ENCODE results near the gene ETHE1.

The ETHE1 gene

GRCh38 chr19:43526884-43527859 is at the start of gene ETHE1:
TSS of gene ETHE1 (minus strand) at chr19:43527201. CDS start at chr19:43527177, 24 bp downstream.
- H3K27ac Mint-ChIP-seq: peak within 1 kb of the TSS; percentile 70
- no peaks in the 10 kb centered on the region for H3K27me3 Mint-ChIP-seq
- peak within 1 kb of the TSS; percentile 92 for H3K4me3 Mint-ChIP-seq
- H3K9me3 Mint-ChIP-seq: no peaks in the 10 kb centered on the region
- H3K4me1 Mint-ChIP-seq: peaks cover 28% of the 10 kb centered on the region
- no peaks in the 10 kb centered on the region for H3K36me3 Mint-ChIP-seq
- DNase-seq (ENCODE audit: low spot score in 2 of 2): peak in 1 of 2 donors; percentile 58
- peak; percentile 81 for ATAC-seq (ENCODE audit: low read depth)

- DNase-seq (ENCODE audit: low spot score in 2 of 2) (no peak), ATAC-seq (ENCODE audit: low read depth) (no peak)
- Mint-ChIP-seq H3K27ac (peak overlapping the region; percentile 98), H3K36me3 (peaks cover 4% of the 10 kb centered on the region), H3K4me1 (peaks cover 33% of the 10 kb centered on the region), H3K9me3 (no peaks in the 10 kb centered on the region), H3K4me3 (peak overlapping the region; percentile 91), H3K27me3 (peaks cover 4% of the 10 kb centered on the region)
Measured at GRCh38 chr19:43575955-43576878, 49.2 kb upstream of the ETHE1 start.

- H3K27ac Mint-ChIP-seq: peak within 1 kb of the TSS; percentile 98
- DNase-seq (ENCODE audit: low spot score in 2 of 2) (peak; percentile 79 to 94), ATAC-seq (ENCODE audit: low read depth) (peak; percentile 99)
- peaks cover 6% of the 10 kb centered on the region for H3K36me3 Mint-ChIP-seq
- peaks cover 35% of the 10 kb centered on the region for H3K4me1 Mint-ChIP-seq
- no peaks in the 10 kb centered on the region for H3K9me3 Mint-ChIP-seq
- peaks cover 4% of the 10 kb centered on the region for H3K27me3 Mint-ChIP-seq
- peak within 1 kb of the TSS; percentile 91 for H3K4me3 Mint-ChIP-seq
Measured at GRCh38 chr19:43575156-43575950, 48.4 kb upstream of the ETHE1 start, which contains the start of the genes PINLYP and XRCC1. TSS of gene PINLYP (plus strand) at chr19:43575801. CDS start at chr19:43577192, 1,391 bp downstream. TSS of gene XRCC1 (minus strand) at chr19:43575527. CDS start at chr19:43575458, 69 bp downstream.

- DNase-seq (ENCODE audit: low spot score in 2 of 2): no peak
- peak overlapping the region; percentile 91 for H3K4me3 Mint-ChIP-seq
- no peaks in the 10 kb centered on the region for H3K9me3 Mint-ChIP-seq
- peaks cover 6% of the 10 kb centered on the region for H3K36me3 Mint-ChIP-seq
- ATAC-seq (ENCODE audit: low read depth): no peak
- peaks cover 31% of the 10 kb centered on the region for H3K4me1 Mint-ChIP-seq
- H3K27ac Mint-ChIP-seq: peak overlapping the region; percentile 98
- peaks cover 4% of the 10 kb centered on the region for H3K27me3 Mint-ChIP-seq
Measured at GRCh38 chr19:43574424-43575155, 47.6 kb upstream of the ETHE1 start.

GRCh38 chr19:43572171-43572588 is 45.2 kb upstream of the ETHE1 start:
- H3K4me3 Mint-ChIP-seq: no peak overlapping the region
- no peak for ATAC-seq (ENCODE audit: low read depth)
- peaks cover 5% of the 10 kb centered on the region for H3K36me3 Mint-ChIP-seq
- DNase-seq (ENCODE audit: low spot score in 2 of 2): no peak
- H3K27me3 Mint-ChIP-seq: no peaks in the 10 kb centered on the region
- H3K27ac Mint-ChIP-seq: peak overlapping the region; percentile 17
- H3K4me1 Mint-ChIP-seq: peaks cover 24% of the 10 kb centered on the region
- no peaks in the 10 kb centered on the region for H3K9me3 Mint-ChIP-seq

GRCh38 chr19:43570174-43570791 is 43.3 kb upstream of the ETHE1 start:
- Mint-ChIP-seq H3K4me1 (peaks cover 22% of the 10 kb centered on the region), H3K9me3 (no peaks in the 10 kb centered on the region), H3K4me3 (no peak overlapping the region), H3K27me3 (no peaks in the 10 kb centered on the region), H3K27ac (peak overlapping the region; percentile 45), H3K36me3 (peaks cover 8% of the 10 kb centered on the region)
- DNase-seq (ENCODE audit: low spot score in 2 of 2) (no peak), ATAC-seq (ENCODE audit: low read depth) (peak; percentile 43)

- no peak overlapping the region for H3K27ac Mint-ChIP-seq
Measured at GRCh38 chr19:43569657-43570056, 42.7 kb upstream of the ETHE1 start.

GRCh38 chr19:43564800-43565199 is 37.8 kb upstream of the ETHE1 start:
- H3K36me3 Mint-ChIP-seq: peaks cover 13% of the 10 kb centered on the region
- H3K9me3 Mint-ChIP-seq: no peaks in the 10 kb centered on the region
- ATAC-seq (ENCODE audit: low read depth): no peak
- no peak overlapping the region for H3K4me3 Mint-ChIP-seq
- DNase-seq (ENCODE audit: low spot score in 2 of 2): no peak
- peak overlapping the region; percentile 84 for H3K27ac Mint-ChIP-seq
- H3K27me3 Mint-ChIP-seq: no peaks in the 10 kb centered on the region
- H3K4me1 Mint-ChIP-seq: peaks cover 41% of the 10 kb centered on the region

More at GRCh38 chr19:43569657-43570056, 42.7 kb upstream of the ETHE1 start:
- no peak overlapping the region for H3K4me3 Mint-ChIP-seq
- DNase-seq (ENCODE audit: low spot score in 2 of 2) (no peak), ATAC-seq (ENCODE audit: low read depth) (no peak)
- H3K9me3 Mint-ChIP-seq: no peaks in the 10 kb centered on the region
- peaks cover 21% of the 10 kb centered on the region for H3K4me1 Mint-ChIP-seq
- no peaks in the 10 kb centered on the region for H3K27me3 Mint-ChIP-seq
- peaks cover 8% of the 10 kb centered on the region for H3K36me3 Mint-ChIP-seq

GRCh38 chr19:43563816-43564457 is 36.9 kb upstream of the ETHE1 start:
- Mint-ChIP-seq H3K27ac (peak overlapping the region; percentile 84), H3K27me3 (no peaks in the 10 kb centered on the region), H3K4me3 (no peak overlapping the region), H3K4me1 (peaks cover 41% of the 10 kb centered on the region), H3K36me3 (peaks cover 15% of the 10 kb centered on the region), H3K9me3 (no peaks in the 10 kb centered on the region)
- DNase-seq (ENCODE audit: low spot score in 2 of 2): no peak
- ATAC-seq (ENCODE audit: low read depth): no peak

GRCh38 chr19:43562698-43563241 is 35.8 kb upstream of the ETHE1 start:
- peaks cover 41% of the 10 kb centered on the region for H3K4me1 Mint-ChIP-seq
- peak; percentile 64 to 71 for DNase-seq (ENCODE audit: low spot score in 2 of 2)
- peak overlapping the region; percentile 67 for H3K4me3 Mint-ChIP-seq
- H3K9me3 Mint-ChIP-seq: no peaks in the 10 kb centered on the region
- peaks cover 13% of the 10 kb centered on the region for H3K36me3 Mint-ChIP-seq
- no peaks in the 10 kb centered on the region for H3K27me3 Mint-ChIP-seq
- ATAC-seq (ENCODE audit: low read depth): peak; percentile 91
- peak overlapping the region; percentile 84 for H3K27ac Mint-ChIP-seq

GRCh38 chr19:43562226-43562697 is 35.3 kb upstream of the ETHE1 start:
- Mint-ChIP-seq H3K27me3 (no peaks in the 10 kb centered on the region), H3K9me3 (no peaks in the 10 kb centered on the region), H3K4me1 (peaks cover 41% of the 10 kb centered on the region), H3K4me3 (peak overlapping the region; percentile 67), H3K36me3 (peaks cover 15% of the 10 kb centered on the region), H3K27ac (peak overlapping the region; percentile 84)
- DNase-seq (ENCODE audit: low spot score in 2 of 2) (no peak), ATAC-seq (ENCODE audit: low read depth) (no peak)
